ENCODE measurements around the gene HMX2.

The HMX2 gene

GRCh38 chr10:123147635-123148413 lies at the start of gene HMX2:
HMX2 (plus strand) TSS chr10:123148136; CDS start chr10:123148379, 243 bp downstream.
- Histone ChIP-seq H3K9ac (ENCODE audit: low read depth, low read length) (peak within 1 kb of the TSS; percentile 31; the same call in 1 of the 2 replicates), H3K9me3 (ENCODE audit: control insufficient read depth, insufficient read depth, low read length) (no peaks in the 10 kb centered on the region), H3K4me1 (ENCODE audit: insufficient read depth, low read length) (peaks cover 5% of the 10 kb centered on the region)

GRCh38 chr10:123100030-123100762 lies 47.7 kb upstream of the HMX2 start:
- no peak overlapping the region for H3K9ac ChIP-seq (ENCODE audit: low read depth, low read length)
- H3K36me3 ChIP-seq (ENCODE audit: insufficient read depth, low read length) = no peaks in the 10 kb centered on the region
- H3K9me3 ChIP-seq (ENCODE audit: control insufficient read depth, insufficient read depth, low read length) = no peaks in the 10 kb centered on the region
- peaks cover 23% of the 10 kb centered on the region for H3K4me1 ChIP-seq (ENCODE audit: insufficient read depth, low read length)

More at GRCh38 chr10:123147635-123148413, at the start of gene HMX2:
- H3K36me3 ChIP-seq (ENCODE audit: insufficient read depth, low read length) = no peaks in the 10 kb centered on the region

- Histone ChIP-seq H3K4me1 (ENCODE audit: insufficient read depth, low read length) (peaks cover 23% of the 10 kb centered on the region), H3K36me3 (ENCODE audit: insufficient read depth, low read length) (no peaks in the 10 kb centered on the region), H3K9me3 (ENCODE audit: control insufficient read depth, insufficient read depth, low read length) (no peaks in the 10 kb centered on the region), H3K9ac (ENCODE audit: low read depth, low read length) (no peak overlapping the region)
These were observed 46.1 kb upstream of the HMX2 start for GRCh38 chr10:123101872-123102271.

GRCh38 chr10:123102673-123103072 lies 45.3 kb upstream of the HMX2 start:
- Histone ChIP-seq H3K36me3 (ENCODE audit: insufficient read depth, low read length) (no peaks in the 10 kb centered on the region), H3K9me3 (ENCODE audit: control insufficient read depth, insufficient read depth, low read length) (no peaks in the 10 kb centered on the region), H3K9ac (ENCODE audit: low read depth, low read length) (no peak overlapping the region), H3K4me1 (ENCODE audit: insufficient read depth, low read length) (peaks cover 23% of the 10 kb centered on the region)

- Histone ChIP-seq H3K4me1 (ENCODE audit: insufficient read depth, low read length) (peaks cover 23% of the 10 kb centered on the region), H3K36me3 (ENCODE audit: insufficient read depth, low read length) (no peaks in the 10 kb centered on the region)
These were observed 44.0 kb upstream of the HMX2 start for GRCh38 chr10:123103944-123104343.

GRCh38 chr10:123109466-123109865 lies 38.5 kb upstream of the HMX2 start:
- H3K36me3 ChIP-seq (ENCODE audit: insufficient read depth, low read length) = no peaks in the 10 kb centered on the region
- no peaks in the 10 kb centered on the region for H3K4me1 ChIP-seq (ENCODE audit: insufficient read depth, low read length)
- no peak overlapping the region for H3K9ac ChIP-seq (ENCODE audit: low read depth, low read length)
- no peaks in the 10 kb centered on the region for H3K9me3 ChIP-seq (ENCODE audit: control insufficient read depth, insufficient read depth, low read length)

More at GRCh38 chr10:123103944-123104343, 44.0 kb upstream of the HMX2 start:
- Histone ChIP-seq H3K9ac (ENCODE audit: low read depth, low read length) (no peak overlapping the region; the same call in 1 of the 2 replicates), H3K9me3 (ENCODE audit: control insufficient read depth, insufficient read depth, low read length) (no peaks in the 10 kb centered on the region)

GRCh38 chr10:123117644-123118417 lies 30.1 kb upstream of the HMX2 start:
- peak overlapping the region; percentile 39; the same call in 1 of the 2 replicates for H3K9ac ChIP-seq (ENCODE audit: low read depth, low read length)
- H3K36me3 ChIP-seq (ENCODE audit: insufficient read depth, low read length) = no peaks in the 10 kb centered on the region
- no peaks in the 10 kb centered on the region for H3K9me3 ChIP-seq (ENCODE audit: control insufficient read depth, insufficient read depth, low read length)
- peaks cover 8% of the 10 kb centered on the region; the same call in 1 of the 2 replicates for H3K4me1 ChIP-seq (ENCODE audit: insufficient read depth, low read length)

- H3K4me1 ChIP-seq (ENCODE audit: insufficient read depth, low read length) = peaks cover 8% of the 10 kb centered on the region; the same call in 1 of the 2 replicates
- H3K9ac ChIP-seq (ENCODE audit: low read depth, low read length) = no peak overlapping the region
- no peaks in the 10 kb centered on the region for H3K36me3 ChIP-seq (ENCODE audit: insufficient read depth, low read length)
- no peaks in the 10 kb centered on the region for H3K9me3 ChIP-seq (ENCODE audit: control insufficient read depth, insufficient read depth, low read length)
These were observed 28.9 kb upstream of the HMX2 start for GRCh38 chr10:123119081-123119480.

GRCh38 chr10:123126246-123126645 lies 21.7 kb upstream of the HMX2 start:
- no peak overlapping the region for H3K9ac ChIP-seq (ENCODE audit: low read depth, low read length)
- H3K36me3 ChIP-seq (ENCODE audit: insufficient read depth, low read length) = no peaks in the 10 kb centered on the region
- no peaks in the 10 kb centered on the region for H3K9me3 ChIP-seq (ENCODE audit: control insufficient read depth, insufficient read depth, low read length)
- H3K4me1 ChIP-seq (ENCODE audit: insufficient read depth, low read length) = no peaks in the 10 kb centered on the region

- H3K9me3 ChIP-seq (ENCODE audit: control insufficient read depth, insufficient read depth, low read length) = no peaks in the 10 kb centered on the region
- no peaks in the 10 kb centered on the region for H3K36me3 ChIP-seq (ENCODE audit: insufficient read depth, low read length)
- peaks cover 6% of the 10 kb centered on the region; the same call in 1 of the 2 replicates for H3K4me1 ChIP-seq (ENCODE audit: insufficient read depth, low read length)
- H3K9ac ChIP-seq (ENCODE audit: low read depth, low read length) = no peak overlapping the region
These were observed 18.2 kb upstream of the HMX2 start for GRCh38 chr10:123129618-123130271.

- no peaks in the 10 kb centered on the region for H3K9me3 ChIP-seq (ENCODE audit: control insufficient read depth, insufficient read depth, low read length)
- peak overlapping the region; percentile 32; the same call in 1 of the 2 replicates for H3K9ac ChIP-seq (ENCODE audit: low read depth, low read length)
- H3K36me3 ChIP-seq (ENCODE audit: insufficient read depth, low read length) = no peaks in the 10 kb centered on the region
- peaks cover 6% of the 10 kb centered on the region; the same call in 1 of the 2 replicates for H3K4me1 ChIP-seq (ENCODE audit: insufficient read depth, low read length)
These were observed 15.1 kb upstream of the HMX2 start for GRCh38 chr10:123132576-123133477.

- Histone ChIP-seq H3K9ac (ENCODE audit: low read depth, low read length) (peak overlapping the region; percentile 32; the same call in 1 of the 2 replicates), H3K9me3 (ENCODE audit: control insufficient read depth, insufficient read depth, low read length) (no peaks in the 10 kb centered on the region), H3K4me1 (ENCODE audit: insufficient read depth, low read length) (peaks cover 6% of the 10 kb centered on the region; the same call in 1 of the 2 replicates), H3K36me3 (ENCODE audit: insufficient read depth, low read length) (no peaks in the 10 kb centered on the region)
These were observed 14.2 kb upstream of the HMX2 start for GRCh38 chr10:123133541-123134342.

Data from ES-I3 (cell line).